Measurements from ENCODE around the gene KCNH4.
"Not testable (repeated sequence)": the region's sequence is repeated elsewhere in the genome, so short reads cannot be mapped to it uniquely, and the experiment has no call there.

Gene KCNH4

GRCh38 chr17:42177684-42178083 lies 3.3 kb downstream of the KCNH4 start:
- DNase-seq, result no peak

GRCh38 chr17:42174126-42174783 lies 6.7 kb downstream of the KCNH4 start:
- no peak for DNase-seq

- DNase-seq, result no peak
Observed at GRCh38 chr17:42171831-42172230, 9.1 kb downstream of the KCNH4 start.

GRCh38 chr17:42169351-42169750 lies 11.6 kb downstream of the KCNH4 start:
- no peak for DNase-seq

- no peak for DNase-seq
Observed at GRCh38 chr17:42167807-42168206, 13.1 kb downstream of the KCNH4 start.

- no peak for DNase-seq
Observed at GRCh38 chr17:42166196-42166763, 14.7 kb downstream of the KCNH4 start.

- no peak for DNase-seq
Observed at GRCh38 chr17:42165751-42166150, 15.2 kb downstream of the KCNH4 start.

GRCh38 chr17:42163696-42164407 lies 17.1 kb downstream of the KCNH4 start:
- DNase-seq, result no peak

- DNase-seq, result no peak
Observed at GRCh38 chr17:42163113-42163512, 17.8 kb downstream of the KCNH4 start.

- DNase-seq, result no peak
Observed at GRCh38 chr17:42160531-42160910, 20.4 kb downstream of the KCNH4 start.

GRCh38 chr17:42159796-42160530 lies 21.0 kb downstream of the KCNH4 start:
- DNase-seq, result no peak

- DNase-seq, result no peak
Observed at GRCh38 chr17:42155614-42156045, 25.3 kb downstream of the KCNH4 start.

- no peak for DNase-seq
Observed at GRCh38 chr17:42153919-42154742, 26.8 kb downstream of the KCNH4 start.

- DNase-seq, result no peak
Observed at GRCh38 chr17:42146911-42147607, 33.9 kb downstream of the KCNH4 start.

GRCh38 chr17:42143138-42143537 lies 37.8 kb downstream of the KCNH4 start:
- DNase-seq, result not testable (repeated sequence)

GRCh38 chr17:42142371-42142896 lies 38.5 kb downstream of the KCNH4 start:
- DNase-seq, result no peak

- DNase-seq, result no peak
Observed at GRCh38 chr17:42141382-42141781, 39.6 kb downstream of the KCNH4 start.

GRCh38 chr17:42140690-42141089 lies 40.3 kb downstream of the KCNH4 start:
- not testable (repeated sequence) for DNase-seq

GRCh38 chr17:42138749-42139492 lies 42.0 kb downstream of the KCNH4 start:
- DNase-seq, result no peak

GRCh38 chr17:42136654-42137051 lies 44.3 kb downstream of the KCNH4 start:
- no peak for DNase-seq
